ENCODE measurements around the gene ESRRB. TPM values are rescaled to one million over a fixed set of nuclear protein-coding genes. Genes with fewer than 3 reads are reported as not detected.

The ESRRB gene
- total RNA-seq, 1 experiment from 2014 or later: 1.6 TPM

DNA sequence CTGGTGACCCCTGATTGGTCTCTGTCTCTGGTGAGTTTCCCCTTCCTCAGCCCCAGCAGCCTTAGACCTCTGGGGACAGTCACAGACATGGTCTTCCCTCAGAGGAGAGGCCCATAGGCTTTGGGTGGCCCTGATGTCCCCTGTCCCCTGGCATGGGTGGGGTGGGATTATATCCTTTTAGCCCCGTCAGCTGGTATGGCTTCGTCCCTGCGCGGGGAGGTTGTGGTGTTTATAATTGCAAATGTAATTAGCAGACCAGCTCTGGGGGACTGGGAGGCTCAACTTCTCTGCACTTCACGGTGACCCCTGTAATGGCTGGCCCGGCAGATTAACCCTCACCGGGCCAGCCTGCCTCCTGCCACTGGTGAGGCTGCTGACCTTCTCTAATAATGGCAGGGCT lies 5.1 kb downstream of the ESRRB start (continued):
- TF ChIP-seq, protein P1, sequence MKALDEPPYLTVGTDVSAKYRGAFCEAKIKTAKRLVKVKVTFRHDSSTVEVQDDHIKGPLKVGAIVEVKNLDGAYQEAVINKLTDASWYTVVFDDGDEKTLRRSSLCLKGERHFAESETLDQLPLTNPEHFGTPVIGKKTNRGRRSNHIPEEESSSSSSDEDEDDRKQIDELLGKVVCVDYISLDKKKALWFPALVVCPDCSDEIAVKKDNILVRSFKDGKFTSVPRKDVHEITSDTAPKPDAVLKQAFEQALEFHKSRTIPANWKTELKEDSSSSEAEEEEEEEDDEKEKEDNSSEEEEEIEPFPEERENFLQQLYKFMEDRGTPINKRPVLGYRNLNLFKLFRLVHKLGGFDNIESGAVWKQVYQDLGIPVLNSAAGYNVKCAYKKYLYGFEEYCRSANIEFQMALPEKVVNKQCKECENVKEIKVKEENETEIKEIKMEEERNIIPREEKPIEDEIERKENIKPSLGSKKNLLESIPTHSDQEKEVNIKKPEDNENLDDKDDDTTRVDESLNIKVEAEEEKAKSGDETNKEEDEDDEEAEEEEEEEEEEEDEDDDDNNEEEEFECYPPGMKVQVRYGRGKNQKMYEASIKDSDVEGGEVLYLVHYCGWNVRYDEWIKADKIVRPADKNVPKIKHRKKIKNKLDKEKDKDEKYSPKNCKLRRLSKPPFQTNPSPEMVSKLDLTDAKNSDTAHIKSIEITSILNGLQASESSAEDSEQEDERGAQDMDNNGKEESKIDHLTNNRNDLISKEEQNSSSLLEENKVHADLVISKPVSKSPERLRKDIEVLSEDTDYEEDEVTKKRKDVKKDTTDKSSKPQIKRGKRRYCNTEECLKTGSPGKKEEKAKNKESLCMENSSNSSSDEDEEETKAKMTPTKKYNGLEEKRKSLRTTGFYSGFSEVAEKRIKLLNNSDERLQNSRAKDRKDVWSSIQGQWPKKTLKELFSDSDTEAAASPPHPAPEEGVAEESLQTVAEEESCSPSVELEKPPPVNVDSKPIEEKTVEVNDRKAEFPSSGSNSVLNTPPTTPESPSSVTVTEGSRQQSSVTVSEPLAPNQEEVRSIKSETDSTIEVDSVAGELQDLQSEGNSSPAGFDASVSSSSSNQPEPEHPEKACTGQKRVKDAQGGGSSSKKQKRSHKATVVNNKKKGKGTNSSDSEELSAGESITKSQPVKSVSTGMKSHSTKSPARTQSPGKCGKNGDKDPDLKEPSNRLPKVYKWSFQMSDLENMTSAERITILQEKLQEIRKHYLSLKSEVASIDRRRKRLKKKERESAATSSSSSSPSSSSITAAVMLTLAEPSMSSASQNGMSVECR (CRISPR knock-in tag; IDR thresholded peaks at IDR 0.05; ENCODE audit: borderline replicate concordance): no peak
- TF ChIP-seq ZNF263 (CRISPR knock-in tag; IDR thresholded peaks at IDR 0.05; ENCODE audit: low read depth) (no peak), ZSCAN18 (CRISPR knock-in tag; IDR thresholded peaks at IDR 0.05) (no peak), AR (CRISPR knock-in tag; IDR thresholded peaks at IDR 0.05) (no peak), FOXJ3 (CRISPR knock-in tag; IDR thresholded peaks at IDR 0.05; ENCODE audit: borderline replicate concordance) (no peak), EMX1 (CRISPR knock-in tag; IDR thresholded peaks at IDR 0.05) (no peak), RORB (CRISPR knock-in tag; IDR thresholded peaks at IDR 0.05) (no peak), NFATC4 (CRISPR knock-in tag; IDR thresholded peaks at IDR 0.05) (no peak), FOXP1 (CRISPR knock-in tag; IDR thresholded peaks at IDR 0.05; ENCODE audit: borderline replicate concordance) (no peak), PRDM15 (CRISPR knock-in tag; IDR thresholded peaks at IDR 0.05) (no peak)
- TF ChIP-seq, protein P2, sequence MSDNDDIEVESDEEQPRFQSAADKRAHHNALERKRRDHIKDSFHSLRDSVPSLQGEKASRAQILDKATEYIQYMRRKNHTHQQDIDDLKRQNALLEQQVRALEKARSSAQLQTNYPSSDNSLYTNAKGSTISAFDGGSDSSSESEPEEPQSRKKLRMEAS (CRISPR knock-in tag; IDR thresholded peaks at IDR 0.05): no peak

GRCh38 chr14:76381817-76382494 lies 6.0 kb downstream of the ESRRB start:
- no peak for DNase-seq (ENCODE audit: low spot score)
- no peak for TF ChIP-seq ELF4 (CRISPR knock-in tag; IDR thresholded peaks at IDR 0.05; ENCODE audit: low read depth)
- H3K4me3 Mint-ChIP-seq: no peak overlapping the region
- ChIA-PET CTCF (no interaction called here), POLR2A (no interaction called here)
- H3K27ac Mint-ChIP-seq: no peak overlapping the region
- peaks cover 44% of the 10 kb centered on the region for H3K27me3 Mint-ChIP-seq (ENCODE audit: low read depth)
- peaks cover 16% of the 10 kb centered on the region for H3K4me1 Mint-ChIP-seq
- no peak for ATAC-seq
- H3K9me3 Mint-ChIP-seq: no peaks in the 10 kb centered on the region
- H3K36me3 Mint-ChIP-seq: no peaks in the 10 kb centered on the region

All from WTC11 (cell line).